Neuronal stem cell (in vitro differentiated cells): ENCODE measurements around the gene COL8A2.
A peak's percentile ranks its signal among the peaks of the same experiment; 100 is the strongest.

ENCODE experiments used
- DNase-seq: peaks from one replicate; pipeline ENCODE4 v3.0.0-alpha.2; 2013; ENCODE audit warnings: low spot score
- H2AFZ ChIP-seq: one replicate; pipeline ENCODE4 v1.6.1; 2013; ENCODE audit warnings: mild to moderate bottlenecking, low read length, inconsistent platforms
- H2AK5ac ChIP-seq: 2 replicates; pipeline ENCODE4 v1.6.1; 2013; ENCODE audit warnings: low read depth, mild to moderate bottlenecking, inconsistent platforms, low read length, moderate library complexity, mixed read lengths
- H2BK120ac ChIP-seq: 2 replicates; pipeline ENCODE4 v1.6.1; 2013; ENCODE audit warnings: low read depth, mild to moderate bottlenecking, inconsistent platforms, low read length, moderate library complexity, mixed read lengths
- H2BK12ac ChIP-seq: one replicate; pipeline ENCODE4 v1.6.1; 2013; ENCODE audit warnings: low read length, inconsistent platforms
- H2BK15ac ChIP-seq: 2 replicates; pipeline ENCODE4 v1.6.1; 2013; ENCODE audit warnings: mild to moderate bottlenecking, low read length, inconsistent platforms, mixed read lengths
- H2BK5ac ChIP-seq: one replicate; pipeline ENCODE4 v1.6.1; 2013; ENCODE audit warnings: inconsistent platforms, mild to moderate bottlenecking, low read length, moderate library complexity
- H3K14ac ChIP-seq: one replicate; pipeline ENCODE4 v1.6.1; 2013; ENCODE audit warnings: low read length, inconsistent platforms
- H3K18ac ChIP-seq: 2 replicates; pipeline ENCODE4 v1.6.1; 2013; ENCODE audit warnings: low read length, inconsistent platforms
- H3K23ac ChIP-seq: 2 replicates; pipeline ENCODE4 v1.6.1; 2013; ENCODE audit warnings: low read depth, mild to moderate bottlenecking, mixed read lengths, low read length, inconsistent platforms; ENCODE audit not compliant: poor library complexity
- H3K27ac ChIP-seq: replicated peaks from 3 replicates; pipeline ENCODE4 v1.5.1; 2013; ENCODE audit warnings: low read length, inconsistent platforms
- H3K27me3 ChIP-seq, 3 experiments: 2 replicates each; pipeline ENCODE4 v1.6.1; 2013; ENCODE audit warnings: low read length in 3 of 3, mild to moderate bottlenecking in 2 of 3, inconsistent platforms in 1 of 3, low read depth in 1 of 3, mixed read lengths in 1 of 3, moderate library complexity in 1 of 3; ENCODE audit not compliant: control insufficient read depth in 3 of 3, insufficient read depth in 3 of 3
- H3K36me3 ChIP-seq, 2 donors: replicated peaks in 1 of 2; 2 replicates each; pipeline ENCODE4 v1.6.1; 2013; ENCODE audit warnings: low read length in 2 of 2; ENCODE audit not compliant: control insufficient read depth in 2 of 2, insufficient read depth in 2 of 2
- H3K4ac ChIP-seq: 2 replicates; pipeline ENCODE4 v1.6.1; 2013; ENCODE audit warnings: inconsistent platforms, mild to moderate bottlenecking, low read length, moderate library complexity
- H3K4me1 ChIP-seq, 2 donors: 1 replicate in 1 of 2; 2 replicates in 1 of 2; pipeline ENCODE4 v1.6.1; 2013; ENCODE audit warnings: low read length in 2 of 2, low read depth in 1 of 2; ENCODE audit not compliant: control insufficient read depth in 2 of 2, insufficient read depth in 1 of 2
- H3K4me2 ChIP-seq: one replicate; pipeline ENCODE4 v1.6.1; 2013; ENCODE audit warnings: mild to moderate bottlenecking, low read length, inconsistent platforms; ENCODE audit not compliant: insufficient read depth, poor library complexity, severe bottlenecking
- H3K4me3 ChIP-seq, 2 donors: 2 replicates each; pipeline ENCODE4 v1.5.1; 2013; ENCODE audit warnings: low read length in 2 of 2, mild to moderate bottlenecking in 2 of 2, inconsistent platforms in 1 of 2, moderate library complexity in 1 of 2
- H3K79me1 ChIP-seq: one replicate; pipeline ENCODE4 v1.6.1; 2013; ENCODE audit warnings: low read depth, mild to moderate bottlenecking, inconsistent platforms, low read length, moderate library complexity
- H3K9ac ChIP-seq: one replicate; pipeline ENCODE4 v1.6.1; 2013; ENCODE audit warnings: mild to moderate bottlenecking, low read depth, low read length, inconsistent platforms; ENCODE audit not compliant: poor library complexity
- H3K9me3 ChIP-seq, 2 donors: replicated peaks in 1 of 2; 2 replicates each; pipeline versions ENCODE3 to v1.6.1; 2013; ENCODE audit warnings: low read length in 2 of 2, mild to moderate bottlenecking in 2 of 2, inconsistent platforms in 1 of 2, low read depth in 1 of 2, mixed read lengths in 1 of 2, moderate library complexity in 1 of 2; ENCODE audit not compliant: control insufficient read depth in 2 of 2, insufficient read depth in 1 of 2
- H4K8ac ChIP-seq: one replicate; pipeline ENCODE4 v1.6.1; 2013; ENCODE audit warnings: low read depth, mild to moderate bottlenecking, inconsistent platforms, low read length, moderate library complexity
- H4K91ac ChIP-seq: one replicate; pipeline ENCODE4 v1.6.1; 2013; ENCODE audit warnings: low read length, low read depth, mild to moderate bottlenecking, inconsistent platforms; ENCODE audit not compliant: poor library complexity
- WGBS, 2 donors: extraction: QIAGEN DNeasy Blood & Tissue Kit; methylation state at CpG; one replicate each; pipeline ENCODE4 v1.1.7; 2013; ENCODE audit warnings: missing lambda C conversion rate in 2 of 2, mixed read lengths in 1 of 2; ENCODE audit not compliant: insufficient read length in 2 of 2, insufficient replicate concordance in 1 of 2; ENCODE audit errors: extremely low coverage in 2 of 2; 5-methylcytosine and 5-hydroxymethylcytosine counted together

COL8A2 gene

GRCh38 chr1:36161641-36162531 is 36.9 kb upstream of the COL8A2 start:
- Histone ChIP-seq H3K18ac (peak overlapping the region; percentile 61), H3K23ac (peak overlapping the region; percentile 34), H3K27me3 (no peaks in the 10 kb centered on the region), H3K4ac (no peak overlapping the region), H4K8ac (no peak overlapping the region), H3K79me1 (peaks cover 19% of the 10 kb centered on the region), H3K36me3 (peaks cover 23 to 84% of the 10 kb centered on the region in 2 donors), H2BK120ac (no peak overlapping the region), H2BK5ac (peak overlapping the region; percentile 19), H3K4me3 (peak overlapping the region; percentile 41 to 52), H2BK15ac (no peak overlapping the region), H3K14ac (no peak overlapping the region), H3K4me1 (peaks cover 29 to 30% of the 10 kb centered on the region in 2 donors), H2AFZ (no peak overlapping the region), H4K91ac (no peak overlapping the region), H2BK12ac (no peak overlapping the region), H3K4me2 (no peak overlapping the region), H3K9me3 (no peaks in the 10 kb centered on the region), H2AK5ac (peak overlapping the region; percentile 72), H3K27ac (peak overlapping the region; percentile 25), H3K9ac (peak overlapping the region; percentile 70)
- DNase-seq = no peak
- WGBS, 2 donors = no CpG with 5 or more reads among the region's 14 CpGs

GRCh38 chr1:36160949-36161485 is 36.0 kb upstream of the COL8A2 start:
- no peak overlapping the region for H4K8ac ChIP-seq
- peak overlapping the region; percentile 31 for H3K27ac ChIP-seq
- H3K9me3 ChIP-seq = no peaks in the 10 kb centered on the region
- H3K23ac ChIP-seq = peak overlapping the region; percentile 76
- H2BK12ac ChIP-seq = no peak overlapping the region
- H4K91ac ChIP-seq = no peak overlapping the region
- peak overlapping the region; percentile 90 for H3K18ac ChIP-seq
- WGBS, 2 donors = no CpG with 5 or more reads among the region's 12 CpGs
- H2BK15ac ChIP-seq = no peak overlapping the region
- H3K14ac ChIP-seq = peak overlapping the region; percentile 26
- H3K4me3 ChIP-seq = peak overlapping the region; percentile 3 to 52
- peak overlapping the region; percentile 73 for H2AFZ ChIP-seq
- H3K27me3 ChIP-seq = no peaks in the 10 kb centered on the region
- H3K36me3 ChIP-seq = peaks cover 23 to 78% of the 10 kb centered on the region in 2 donors
- peaks cover 29 to 30% of the 10 kb centered on the region in 2 donors for H3K4me1 ChIP-seq
- peaks cover 19% of the 10 kb centered on the region for H3K79me1 ChIP-seq
- DNase-seq = no peak
- no peak overlapping the region for H2BK120ac ChIP-seq
- peak overlapping the region; percentile 45 for H3K4me2 ChIP-seq
- H3K9ac ChIP-seq = peak overlapping the region; percentile 51
- H2AK5ac ChIP-seq = peak overlapping the region; percentile 49
- H2BK5ac ChIP-seq = no peak overlapping the region
- H3K4ac ChIP-seq = no peak overlapping the region

- no peak for DNase-seq
- peaks cover 29 to 30% of the 10 kb centered on the region in 2 donors for H3K4me1 ChIP-seq
- no peak overlapping the region for H2BK120ac ChIP-seq
- H2AFZ ChIP-seq = no peak overlapping the region
- no peaks in the 10 kb centered on the region for H3K27me3 ChIP-seq
- no CpG with 5 or more reads among the region's 4 CpGs for WGBS, 2 donors
- peak overlapping the region; percentile 49 for H2AK5ac ChIP-seq
- H3K9ac ChIP-seq = peak overlapping the region; percentile 22
- H3K36me3 ChIP-seq = peaks cover 23 to 72% of the 10 kb centered on the region in 2 donors
- H3K27ac ChIP-seq = no peak overlapping the region
- no peak overlapping the region for H2BK12ac ChIP-seq
- peak overlapping the region; percentile 45 for H3K4me2 ChIP-seq
- H4K8ac ChIP-seq = no peak overlapping the region
- peaks cover 19% of the 10 kb centered on the region for H3K79me1 ChIP-seq
- H3K9me3 ChIP-seq = no peaks in the 10 kb centered on the region
- H4K91ac ChIP-seq = no peak overlapping the region
- H3K4me3 ChIP-seq = peak overlapping the region in 1 of 2 donors; percentile 52
- H2BK5ac ChIP-seq = no peak overlapping the region
- no peak overlapping the region for H3K4ac ChIP-seq
- peak overlapping the region; percentile 26 for H3K14ac ChIP-seq
- H3K18ac ChIP-seq = peak overlapping the region; percentile 90
- no peak overlapping the region for H2BK15ac ChIP-seq
- peak overlapping the region; percentile 76 for H3K23ac ChIP-seq
Measured at GRCh38 chr1:36160388-36160948, 35.4 kb upstream of the COL8A2 start.
